Pancreas (tissue), 10 donors: Measurements from ENCODE around the gene MPND. TPM values are rescaled to one million over a fixed set of nuclear protein-coding genes. Genes with fewer than 3 reads are reported as not detected.
A peak's percentile ranks its signal among the peaks of the same experiment; 100 is the strongest.

Experiments
- ATAC-seq, 4 donors: fragments of 200-7000 bp; cut with Tn5 transposase; one replicate each; pipeline versions ENCODE4 v1.8.0 to v1.9.1; 2020; ENCODE audit warnings: mild to moderate bottlenecking in 4 of 4, moderate library complexity in 4 of 4
- DNase-seq, 6 donors: peaks; one replicate each; pipeline ENCODE4 v3.0.0-alpha.2; 2020
- FAIRE-seq: peaks from 2 replicates; lab custom pipeline; 2012; peaks lifted over from hg19 to GRCh38; lab: Jason Lieb, UNC
- H3K27ac ChIP-seq, 4 donors: fragments of 200-600 bp; sonication (generic); 1 replicate in 3 of 4; 2 replicates in 1 of 4; pipeline versions ENCODE4 v1.5.0 to v1.8.0; 2020
- H3K27me3 ChIP-seq, 4 donors: fragments of 200-600 bp; one replicate each; pipeline ENCODE4 v1.8.0; 2021
- H3K36me3 ChIP-seq, 3 donors: fragments of 200-600 bp; sonication (generic) in 1 of 3; one replicate each; pipeline versions ENCODE4 v1.5.0 to v1.8.0; 2020 to 2021
- H3K4me1 ChIP-seq, 3 donors: fragments of 200-600 bp; one replicate each; pipeline ENCODE4 v1.8.0; 2021
- H3K4me3 ChIP-seq, 4 donors: fragments of 200-600 bp; sonication (generic) in 2 of 4; one replicate each; pipeline versions ENCODE4 v1.5.0 to v1.8.0; 2020 to 2021
- H3K9me3 ChIP-seq, 4 donors: fragments of 200-600 bp; one replicate each; pipeline ENCODE4 v1.8.0; 2021
- WGBS, 2 donors: extraction: QIAGEN DNeasy Blood & Tissue Kit; methylation state at CpG; one replicate each; pipeline ENCODE4 v1.1.7; 2013; 5-methylcytosine and 5-hydroxymethylcytosine counted together
- intact Hi-C, 3 donors: fragments of 100-400 bp; cut with DNase I; formaldehyde crosslinking; loops; one replicate each; pipeline versions ENCODE4 v1.11.1 to v1.14.2; 2022
- polyA plus RNA-seq, 2 donors: library from polyadenylated mRNA; stranded (reverse); fragments of 200-250 nt; gene quantifications; one replicate each; pipeline ENCODE4 v1.2.3, GENCODE V29; 2013
- total RNA-seq, 6 donors: library from RNA; stranded (reverse); fragmentation: NEBNext Ultra II Directional in 4 of 6; extraction: Animal tissue kit (Norgen Biotek cat#: 25700) in 4 of 6; gene quantifications; one replicate each; pipeline versions ENCODE4 v1.2.1 to v1.2.4, GENCODE V29; 2021 to 2023
- TF ChIP-seq, protein P1 (sequence below), 4 donors: fragments of 200-600 bp; sonication (generic) in 3 of 4; IDR thresholded peaks; one replicate each; pipeline versions ENCODE4 v1.5.0 to v1.8.0; 2021; ENCODE audit warnings: antibody characterized with exemption in 4 of 4
- donor health status: healthy with polysubstance abuse.
- donor health status: DM: no; HTN: no; CAD: no; lungs with moderate emphysema.
- donor health status: DM: no; HTN: no; CAD: no.
- donor health status: control.
- donor health status: control.
- donor health status: Bipolar disorder and iron deficiency.
- donor health status: DM: yes; HTN: yes; CAD: no.
- donor health status: DM: no; HTN: no; CAD: no.
- donor health status: DM: no; HTN: no; CAD: no.
- donor health status: DM: yes; HTN: yes; CAD: no.

Gene MPND, protein sequence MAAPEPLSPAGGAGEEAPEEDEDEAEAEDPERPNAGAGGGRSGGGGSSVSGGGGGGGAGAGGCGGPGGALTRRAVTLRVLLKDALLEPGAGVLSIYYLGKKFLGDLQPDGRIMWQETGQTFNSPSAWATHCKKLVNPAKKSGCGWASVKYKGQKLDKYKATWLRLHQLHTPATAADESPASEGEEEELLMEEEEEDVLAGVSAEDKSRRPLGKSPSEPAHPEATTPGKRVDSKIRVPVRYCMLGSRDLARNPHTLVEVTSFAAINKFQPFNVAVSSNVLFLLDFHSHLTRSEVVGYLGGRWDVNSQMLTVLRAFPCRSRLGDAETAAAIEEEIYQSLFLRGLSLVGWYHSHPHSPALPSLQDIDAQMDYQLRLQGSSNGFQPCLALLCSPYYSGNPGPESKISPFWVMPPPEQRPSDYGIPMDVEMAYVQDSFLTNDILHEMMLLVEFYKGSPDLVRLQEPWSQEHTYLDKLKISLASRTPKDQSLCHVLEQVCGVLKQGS
- total RNA-seq: 10 to 100 TPM; 11.8 to 20.0 (median 14.9) TPM
- 10 to 100 TPM; 16.7 to 18.9 TPM for polyA plus RNA-seq

DNA sequence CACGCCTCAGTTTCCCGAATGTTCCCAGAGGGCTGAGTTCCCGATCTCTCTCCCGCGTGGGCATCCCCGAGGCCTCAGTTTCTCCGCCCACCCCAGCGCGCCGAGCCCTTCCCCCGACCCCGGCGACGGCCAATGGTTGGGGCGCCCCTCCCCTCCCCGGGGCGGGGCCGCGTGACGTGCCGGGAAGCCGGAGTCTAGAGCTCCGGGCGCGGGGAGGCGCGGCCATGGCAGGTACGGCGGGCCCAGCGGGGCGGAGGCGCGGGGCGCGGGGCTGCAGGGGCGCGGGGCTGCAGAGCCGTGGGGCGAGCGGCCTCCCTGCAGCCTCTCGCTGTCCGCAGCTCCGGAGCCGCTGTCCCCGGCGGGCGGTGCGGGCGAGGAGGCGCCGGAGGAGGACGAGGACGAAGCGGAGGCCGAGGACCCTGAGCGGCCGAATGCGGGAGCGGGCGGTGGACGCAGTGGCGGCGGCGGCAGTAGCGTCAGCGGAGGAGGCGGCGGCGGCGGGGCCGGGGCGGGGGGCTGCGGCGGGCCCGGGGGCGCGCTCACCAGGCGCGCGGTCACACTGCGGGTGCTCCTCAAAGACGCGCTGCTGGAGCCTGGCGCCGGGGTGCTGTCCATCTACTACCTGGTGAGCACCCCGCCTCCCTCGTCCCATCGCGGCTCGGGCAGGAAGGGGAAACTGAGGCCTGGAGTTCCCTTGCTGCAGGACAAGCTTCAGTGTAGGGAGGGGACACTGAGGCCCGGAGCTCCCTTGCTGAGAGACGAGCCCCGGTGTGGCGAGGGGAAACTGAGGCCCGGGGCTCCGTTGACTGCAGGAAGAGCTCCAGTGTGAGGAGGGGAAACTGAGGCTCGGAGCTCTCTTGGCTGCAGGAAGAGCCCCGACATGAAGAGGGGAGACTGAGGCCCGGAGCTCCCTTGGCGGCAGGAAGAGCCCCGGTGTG, at the start of gene MPND:
Gene MPND, plus strand, starts transcription at position 193 of the 938 bp plus-strand sequence. Its CDS starts 32 bp downstream, at position 225.
- Histone ChIP-seq H3K9me3 (no peaks in the 10 kb centered on the region), H3K36me3 (no peaks in the 10 kb centered on the region), H3K27ac (peak within 1 kb of the TSS; percentile 87 to 95 (median 89)), H3K27me3 (no peaks in the 10 kb centered on the region), H3K4me1 (peaks cover 6 to 22% (median 13%) of the 10 kb centered on the region in 3 donors), H3K4me3 (peak within 1 kb of the TSS; percentile 53 to 70 (median 65))
- DNase-seq: peak; percentile 86 to 98 (median 93)
- TF ChIP-seq, protein P1, sequence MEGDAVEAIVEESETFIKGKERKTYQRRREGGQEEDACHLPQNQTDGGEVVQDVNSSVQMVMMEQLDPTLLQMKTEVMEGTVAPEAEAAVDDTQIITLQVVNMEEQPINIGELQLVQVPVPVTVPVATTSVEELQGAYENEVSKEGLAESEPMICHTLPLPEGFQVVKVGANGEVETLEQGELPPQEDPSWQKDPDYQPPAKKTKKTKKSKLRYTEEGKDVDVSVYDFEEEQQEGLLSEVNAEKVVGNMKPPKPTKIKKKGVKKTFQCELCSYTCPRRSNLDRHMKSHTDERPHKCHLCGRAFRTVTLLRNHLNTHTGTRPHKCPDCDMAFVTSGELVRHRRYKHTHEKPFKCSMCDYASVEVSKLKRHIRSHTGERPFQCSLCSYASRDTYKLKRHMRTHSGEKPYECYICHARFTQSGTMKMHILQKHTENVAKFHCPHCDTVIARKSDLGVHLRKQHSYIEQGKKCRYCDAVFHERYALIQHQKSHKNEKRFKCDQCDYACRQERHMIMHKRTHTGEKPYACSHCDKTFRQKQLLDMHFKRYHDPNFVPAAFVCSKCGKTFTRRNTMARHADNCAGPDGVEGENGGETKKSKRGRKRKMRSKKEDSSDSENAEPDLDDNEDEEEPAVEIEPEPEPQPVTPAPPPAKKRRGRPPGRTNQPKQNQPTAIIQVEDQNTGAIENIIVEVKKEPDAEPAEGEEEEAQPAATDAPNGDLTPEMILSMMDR (IDR thresholded peaks at IDR 0.05): no peak
- FAIRE-seq: no peak
- ATAC-seq: peak; percentile 80 to 89 (median 84)
- intact Hi-C loops: no loop called here
- WGBS, 2 donors: 3 to 7% methylated on average over 50 to 101 of the region's 101 CpGs

DNA sequence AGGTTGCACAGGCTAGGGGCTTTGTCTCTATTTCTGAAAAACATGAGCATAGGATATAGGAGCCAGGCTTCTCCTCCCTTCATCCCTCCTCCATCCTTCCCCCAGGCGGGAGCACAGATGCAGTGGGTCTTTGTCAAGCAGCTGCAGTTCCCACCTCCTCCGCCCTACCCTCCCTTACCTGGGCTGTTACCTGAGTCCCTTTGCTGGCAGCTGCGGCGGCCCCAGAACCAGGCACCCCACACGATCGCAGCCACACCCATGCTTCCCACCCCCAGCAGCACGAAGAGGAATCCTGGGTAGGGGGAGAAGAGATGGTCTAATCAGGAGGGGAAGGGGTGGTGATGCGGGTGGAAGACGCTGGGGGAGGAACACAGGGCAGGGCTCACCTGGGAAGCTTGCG, 49.0 kb upstream of the MPND start:
- FAIRE-seq (no peak), ATAC-seq (no peak), DNase-seq (no peak)
- Histone ChIP-seq H3K27ac (no peak overlapping the region), H3K27me3 (no peaks in the 10 kb centered on the region), H3K36me3 (no peaks in the 10 kb centered on the region), H3K4me1 (no peaks in the 10 kb centered on the region), H3K9me3 (no peaks in the 10 kb centered on the region), H3K4me3 (no peak overlapping the region)
- intact Hi-C loops: no loop called here
- TF ChIP-seq, protein P1 (IDR thresholded peaks at IDR 0.05): no peak
- WGBS, 2 donors: 17 to 36% methylated on average over 10 of the region's 10 CpGs

DNA sequence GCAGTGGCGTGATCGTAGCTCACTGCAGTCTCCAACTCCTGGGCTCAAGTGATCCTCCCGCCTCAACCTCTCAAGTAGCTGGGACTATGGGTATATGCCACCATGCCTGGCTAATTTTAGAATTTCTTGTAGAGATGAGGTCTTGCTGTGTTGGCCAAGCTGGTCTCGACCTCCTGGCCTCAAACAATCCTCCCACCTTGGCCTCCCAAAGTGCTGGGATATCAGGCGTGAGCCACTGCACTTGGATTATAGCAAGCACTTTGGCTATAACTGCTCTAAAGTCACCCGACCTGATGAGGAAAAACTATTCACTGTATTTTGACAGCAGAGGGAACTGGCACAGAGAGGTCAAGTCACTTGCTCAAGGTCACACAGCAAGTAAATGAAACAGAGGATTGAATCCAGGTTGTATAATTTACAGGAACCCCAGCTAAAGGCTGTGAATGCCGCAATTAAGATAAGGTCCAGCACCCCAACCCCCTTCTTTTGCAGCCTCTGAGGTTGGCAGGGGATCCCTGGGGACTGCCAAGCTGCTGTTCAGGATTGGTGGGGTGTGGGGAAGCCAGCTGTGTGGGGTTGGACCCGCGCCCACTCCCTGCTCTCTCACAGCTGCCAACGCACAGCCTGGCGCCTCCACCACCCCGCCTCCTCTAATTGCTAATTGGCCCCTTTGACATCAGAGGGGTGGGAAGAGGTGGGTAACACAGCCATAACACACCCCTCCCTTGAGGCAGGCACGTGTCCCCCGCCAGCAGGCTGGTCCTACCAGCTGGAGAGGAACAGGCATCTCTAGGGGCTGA, 47.2 kb upstream of the MPND start:
- no peak for FAIRE-seq
- TF ChIP-seq, protein P1 (IDR thresholded peaks at IDR 0.05): no peak
- no peak for DNase-seq
- no peak overlapping the region for H3K27ac ChIP-seq
- no peaks in the 10 kb centered on the region for H3K36me3 ChIP-seq
- WGBS, 2 donors: 35 to 36% methylated on average over 14 of the region's 14 CpGs
- no peaks in the 10 kb centered on the region for H3K9me3 ChIP-seq
- intact Hi-C loops: no loop called here
- no peaks in the 10 kb centered on the region for H3K4me1 ChIP-seq
- H3K27me3 ChIP-seq: no peaks in the 10 kb centered on the region
- no peak overlapping the region for H3K4me3 ChIP-seq
- ATAC-seq: no peak

DNA sequence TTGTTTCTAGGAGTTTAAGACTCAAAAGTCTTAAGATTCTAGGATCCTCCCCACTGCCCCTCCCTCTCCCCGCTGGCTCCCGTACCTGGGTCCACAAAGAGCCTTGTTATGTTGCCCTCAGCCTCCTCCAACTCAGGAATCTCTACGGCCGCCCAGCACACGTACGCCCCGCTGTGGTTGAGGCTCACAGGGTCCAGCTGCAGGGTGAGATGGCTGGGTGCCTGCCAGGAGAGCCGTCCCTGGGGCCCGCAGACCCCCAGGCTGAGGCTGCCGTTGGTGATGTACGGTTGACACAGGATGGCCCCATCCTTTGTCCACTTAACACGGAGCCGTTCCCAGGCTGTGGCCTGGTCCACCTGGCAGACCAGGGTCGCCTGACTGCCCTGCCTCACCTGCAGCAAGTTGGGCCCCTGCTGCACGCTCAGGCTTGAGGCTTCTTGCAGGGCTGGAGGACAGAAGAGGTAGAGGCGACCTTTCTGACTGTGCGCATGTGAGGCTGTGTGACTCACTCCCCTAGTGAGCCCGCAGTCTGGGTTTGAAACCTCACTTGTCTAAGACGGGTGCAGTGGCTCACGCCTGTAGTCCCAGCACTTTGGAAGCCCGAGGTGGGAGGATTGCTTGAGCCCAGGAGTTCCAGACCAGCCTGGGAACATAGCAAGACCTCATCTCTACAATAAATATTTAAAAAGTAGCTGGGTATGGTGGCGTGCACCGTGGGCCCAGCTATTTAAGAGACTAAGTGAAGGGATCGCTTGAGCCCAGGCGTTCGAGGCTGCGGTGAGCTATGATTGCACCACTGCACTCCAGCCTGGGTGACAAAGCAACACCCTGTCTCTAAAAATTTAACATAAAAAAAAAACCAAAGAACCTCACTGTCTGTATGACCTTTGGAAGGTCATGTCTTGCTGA, 45.2 kb upstream of the MPND start:
- Histone ChIP-seq H3K27me3 (no peaks in the 10 kb centered on the region), H3K4me3 (no peak overlapping the region), H3K36me3 (no peaks in the 10 kb centered on the region), H3K27ac (no peak overlapping the region), H3K4me1 (no peaks in the 10 kb centered on the region), H3K9me3 (no peaks in the 10 kb centered on the region)
- FAIRE-seq (no peak), DNase-seq (no peak), ATAC-seq (no peak)
- intact Hi-C loops: no loop called here
- TF ChIP-seq, protein P1 (IDR thresholded peaks at IDR 0.05): no peak
- 71 to 76% methylated on average over 27 of the region's 27 CpGs for WGBS, 2 donors
